OCI-LY3 (cell line): Measurements from ENCODE around the gene FAM8A1.
"Not testable (repeated sequence)": the region's sequence is repeated elsewhere in the genome, so short reads cannot be mapped to it uniquely, and the experiment has no call there.

ENCODE experiments used
- H2AFZ ChIP-seq: fragments of 200-600, 300-600 bp; shearing (Covaris generic); 2 replicates; pipeline ENCODE4 v1.6.0; 2014; ENCODE audit warnings: antibody characterized with exemption, low read depth, low read length
- H3K27ac ChIP-seq: fragments of 200-600, 300-600 bp; sonication (generic); 2 replicates; pipeline ENCODE4 v1.5.1; 2014; ENCODE audit warnings: mild to moderate bottlenecking, low read length, moderate library complexity, mixed read lengths
- H3K27me3 ChIP-seq: fragments of 200-600, 300-600 bp; sonication (generic); 2 replicates; pipeline ENCODE4 v1.6.1; 2014; ENCODE audit warnings: low read depth, low read length, mixed read lengths
- H3K36me3 ChIP-seq: fragments of 200-600, 300-600 bp; sonication (generic); replicated peaks from 2 replicates; pipeline ENCODE3; 2014; ENCODE audit warnings: low read depth, low read length, mixed read lengths
- H3K4me1 ChIP-seq: fragments of 300-600, 200-600 bp; sonication (generic); 2 replicates; pipeline ENCODE4 v1.6.1; 2014; ENCODE audit warnings: low read length, mixed read lengths
- H3K4me2 ChIP-seq: fragments of 200-600, 300-600 bp; sonication (generic); 2 replicates; pipeline ENCODE4 v1.6.1; 2014; ENCODE audit warnings: low read length, mixed read lengths
- H3K4me3 ChIP-seq: fragments of 300-600, 200-600 bp; sonication (generic); 2 replicates; pipeline ENCODE4 v1.5.1; 2014; ENCODE audit warnings: antibody characterized with exemption, mild to moderate bottlenecking, low read length, moderate library complexity
- H3K79me2 ChIP-seq: fragments of 300-600, 200-600 bp; shearing (Covaris generic); 2 replicates; pipeline ENCODE4 v1.6.1; 2014; ENCODE audit warnings: mild to moderate bottlenecking, low read length, mixed read lengths
- H3K9ac ChIP-seq: fragments of 300-600, 200-600 bp; shearing (Covaris generic); 2 replicates; pipeline ENCODE4 v1.6.0; 2014; ENCODE audit warnings: mild to moderate bottlenecking, low read length, moderate library complexity
- H3K9me3 ChIP-seq: fragments of 200-600, 300-600 bp; shearing (Covaris generic); 2 replicates; pipeline ENCODE4 v1.6.1; 2014; ENCODE audit warnings: low read length, mixed read lengths; ENCODE audit not compliant: insufficient read depth
- H4K20me1 ChIP-seq: fragments of 200-600, 300-600 bp; sonication (generic); 2 replicates; pipeline ENCODE4 v1.6.1; 2016; ENCODE audit warnings: low read length, mixed read lengths; ENCODE audit not compliant: insufficient read depth
- CTCF ChIP-seq: fragments of 200-600, 300-600 bp; sonication (generic); IDR thresholded peaks from 2 replicates; pipeline ENCODE4 v1.5.1; 2014; ENCODE audit warnings: antibody characterized with exemption, low read length, low read depth
- EZH2phosphoT487 ChIP-seq: fragments of 200-600 bp; shearing (Covaris generic); IDR thresholded peaks from 2 replicates; pipeline ENCODE4 v1.6.1; 2018; ENCODE audit warnings: antibody characterized with exemption, mixed run types, low read depth

FAM8A1 gene

GRCh38 chr6:17585766-17586490 lies 14.2 kb upstream of the FAM8A1 start:
- H3K36me3 ChIP-seq = no peaks in the 10 kb centered on the region
- no peak overlapping the region for H3K4me3 ChIP-seq
- H3K4me1 ChIP-seq = peaks cover 23% of the 10 kb centered on the region
- no peak overlapping the region for H3K9ac ChIP-seq
- H3K27ac ChIP-seq = no peak overlapping the region
- H4K20me1 ChIP-seq = no peaks in the 10 kb centered on the region
- H3K9me3 ChIP-seq = no peaks in the 10 kb centered on the region
- H3K4me2 ChIP-seq = no peak overlapping the region
- H3K79me2 ChIP-seq = no peaks in the 10 kb centered on the region
- no peak overlapping the region for H2AFZ ChIP-seq
- TF ChIP-seq CTCF (peak; percentile 19), EZH2phosphoT487 (no peak)
- H3K27me3 ChIP-seq = no peaks in the 10 kb centered on the region

- not testable (repeated sequence) for H3K9ac ChIP-seq, H3K9me3 ChIP-seq, H3K36me3 ChIP-seq, H3K79me2 ChIP-seq, H2AFZ ChIP-seq, H3K27ac ChIP-seq, H4K20me1 ChIP-seq, H3K4me3 ChIP-seq, H3K27me3 ChIP-seq, H3K4me2 ChIP-seq
- H3K4me1 ChIP-seq = peaks cover 23% of the 10 kb centered on the region
Observed at GRCh38 chr6:17586623-17587022, 13.5 kb upstream of the FAM8A1 start.

GRCh38 chr6:17588011-17588410 lies 12.1 kb upstream of the FAM8A1 start:
- H3K27me3 ChIP-seq = no peaks in the 10 kb centered on the region
- H3K4me2 ChIP-seq = no peak overlapping the region
- no peak overlapping the region for H3K9ac ChIP-seq
- no peaks in the 10 kb centered on the region for H3K79me2 ChIP-seq
- no peaks in the 10 kb centered on the region for H4K20me1 ChIP-seq
- H3K27ac ChIP-seq = no peak overlapping the region
- H3K4me3 ChIP-seq = no peak overlapping the region
- TF ChIP-seq EZH2phosphoT487 (no peak), CTCF (no peak)
- H3K4me1 ChIP-seq = peaks cover 13% of the 10 kb centered on the region
- H2AFZ ChIP-seq = no peak overlapping the region
- H3K9me3 ChIP-seq = no peaks in the 10 kb centered on the region
- H3K36me3 ChIP-seq = no peaks in the 10 kb centered on the region

GRCh38 chr6:17589406-17590096 lies 10.6 kb upstream of the FAM8A1 start:
- no peaks in the 10 kb centered on the region for H4K20me1 ChIP-seq
- no peaks in the 10 kb centered on the region for H3K79me2 ChIP-seq
- H3K4me2 ChIP-seq = peak overlapping the region; percentile 12; the same call in 1 of the 2 replicates
- H3K4me3 ChIP-seq = no peak overlapping the region
- H3K4me1 ChIP-seq = peaks cover 8% of the 10 kb centered on the region
- no peak overlapping the region for H3K9ac ChIP-seq
- no peak for TF ChIP-seq CTCF
- no peak for TF ChIP-seq EZH2phosphoT487
- no peak overlapping the region for H3K27ac ChIP-seq
- H3K27me3 ChIP-seq = no peaks in the 10 kb centered on the region
- no peaks in the 10 kb centered on the region for H3K36me3 ChIP-seq
- no peaks in the 10 kb centered on the region for H3K9me3 ChIP-seq
- H2AFZ ChIP-seq = no peak overlapping the region
